ENCODE data around the gene NFIA.

- no peak for TF ChIP-seq CTCF (IDR thresholded peaks at IDR 0.05)
- no peak for TF ChIP-seq POLR2A (IDR thresholded peaks at IDR 0.05)
These were observed 29.0 kb downstream of the NFIA start for GRCh38 chr1:61111084-61112004.

Measured in Peyer's patch (tissue), 4 donors.